MM.1S (cell line): ENCODE results near the gene MATN3.
A peak's percentile ranks its signal among the peaks of the same experiment; 100 is the strongest.

ENCODE experiments used
- DNase-seq: peaks from one replicate; pipeline ENCODE4 v3.0.0-alpha.2; 2015
- H2AFZ ChIP-seq: fragments of 300-600 bp; sonication (generic); 2 replicates; pipeline ENCODE4 v1.6.0; 2016; ENCODE audit warnings: antibody characterized with exemption, low read length
- H3F3A ChIP-seq: fragments of 300-600 bp; sonication (generic); 2 replicates; pipeline ENCODE4 v1.6.1; 2016; ENCODE audit warnings: mild to moderate bottlenecking, antibody characterized with exemption, low read length, moderate library complexity, mixed read lengths; ENCODE audit not compliant: insufficient read depth
- H3K27ac ChIP-seq: fragments of 300-600 bp; sonication (generic); 2 replicates; pipeline ENCODE4 v1.5.1; 2016; ENCODE audit warnings: mild to moderate bottlenecking, low read length
- H3K27me3 ChIP-seq: fragments of 300-600 bp; sonication (generic); replicated peaks from 2 replicates; pipeline ENCODE4 v1.6.0; 2016; ENCODE audit warnings: low read length; ENCODE audit not compliant: insufficient read depth
- H3K36me3 ChIP-seq: fragments of 300-600 bp; sonication (generic); replicated peaks from 2 replicates; pipeline ENCODE4 v1.6.1; 2016; ENCODE audit warnings: mild to moderate bottlenecking, low read length, mixed read lengths; ENCODE audit not compliant: insufficient read depth
- H3K4me1 ChIP-seq: fragments of 300-600 bp; sonication (generic); 2 replicates; pipeline ENCODE4 v1.6.1; 2016; ENCODE audit warnings: low read length, mixed read lengths
- H3K4me2 ChIP-seq: fragments of 300-600 bp; sonication (generic); 2 replicates; pipeline ENCODE4 v1.6.0; 2016; ENCODE audit warnings: low read depth, low read length
- H3K4me3 ChIP-seq: fragments of 300-600 bp; sonication (generic); 2 replicates; pipeline ENCODE4 v1.5.1; 2016; ENCODE audit warnings: low read length, mixed read lengths
- H3K79me2 ChIP-seq: fragments of 300-600 bp; sonication (generic); 2 replicates; pipeline ENCODE4 v1.6.1; 2016; ENCODE audit warnings: mixed run types, low read length, mixed read lengths
- H3K9ac ChIP-seq: fragments of 300-600 bp; sonication (generic); 2 replicates; pipeline ENCODE4 v1.6.1; 2016; ENCODE audit warnings: low read length, mixed read lengths
- H3K9me2 ChIP-seq: fragments of 300-600 bp; sonication (generic); replicated peaks from 2 replicates; pipeline ENCODE4 v1.6.1; 2016; ENCODE audit warnings: mild to moderate bottlenecking, low read length, mixed read lengths; ENCODE audit not compliant: insufficient read depth
- H3K9me3 ChIP-seq: fragments of 300-600 bp; sonication (generic); replicated peaks from 2 replicates; pipeline ENCODE4 v1.6.1; 2016; ENCODE audit warnings: mild to moderate bottlenecking, low read length, mixed read lengths; ENCODE audit not compliant: insufficient read depth
- H4K20me1 ChIP-seq: fragments of 300-600 bp; sonication (generic); 2 replicates; pipeline ENCODE4 v1.6.1; 2016; ENCODE audit warnings: mild to moderate bottlenecking, low read length, moderate library complexity, mixed read lengths; ENCODE audit not compliant: insufficient read depth
- EZH2 ChIP-seq: fragments of 300-600 bp; sonication (generic); optimal IDR thresholded peaks from 2 replicates; pipeline ENCODE3; 2017; ENCODE audit warnings: low read depth, mild to moderate bottlenecking, antibody characterized with exemption, low read length, mixed read lengths
- EZH2phosphoT487 ChIP-seq: fragments of 300-600 bp; sonication (generic); IDR thresholded peaks from 2 replicates; pipeline ENCODE4 v1.6.1; 2018; ENCODE audit warnings: antibody characterized with exemption, low read length
- TF ChIP-seq, protein P1 (sequence below): fragments of 300-600 bp; sonication (generic); IDR thresholded peaks from 2 replicates; pipeline ENCODE4 v1.5.1; 2016; ENCODE audit warnings: antibody characterized with exemption, low read length, mixed read lengths

MATN3 gene

DNA sequence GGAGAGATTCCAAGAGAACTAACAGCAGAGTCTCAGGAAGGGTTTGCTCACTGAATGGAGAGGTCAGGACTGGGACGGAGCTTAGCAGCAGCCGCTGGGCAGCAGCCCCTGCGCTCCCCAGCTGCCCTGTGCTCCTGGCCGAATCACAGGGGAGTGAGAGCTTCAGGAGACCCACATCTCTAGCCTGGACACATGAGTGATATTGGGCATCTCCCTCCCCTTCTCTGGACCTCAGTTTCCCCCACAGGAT, 511 bp downstream of the MATN3 start:
- Histone ChIP-seq H3K9me3 (no peaks in the 10 kb centered on the region), H3K27me3 (peaks cover 32% of the 10 kb centered on the region), H4K20me1 (no peaks in the 10 kb centered on the region), H3K4me2 (peak overlapping the region; percentile 82; the same call in 1 of the 2 replicates), H2AFZ (0 out of 2 replicates have a peak overlapping the region, but pooled peaks have one; percentile 41), H3K9ac (no peak overlapping the region), H3K4me3 (peak overlapping the region; percentile 32; the same call in 1 of the 2 replicates), H3K79me2 (no peaks in the 10 kb centered on the region), H3K4me1 (no peaks in the 10 kb centered on the region), H3K9me2 (no peaks in the 10 kb centered on the region), H3K27ac (no peak overlapping the region), H3F3A (no peaks in the 10 kb centered on the region), H3K36me3 (no peaks in the 10 kb centered on the region)
- no peak for DNase-seq
- TF ChIP-seq EZH2phosphoT487, result no peak
- TF ChIP-seq, protein P1, sequence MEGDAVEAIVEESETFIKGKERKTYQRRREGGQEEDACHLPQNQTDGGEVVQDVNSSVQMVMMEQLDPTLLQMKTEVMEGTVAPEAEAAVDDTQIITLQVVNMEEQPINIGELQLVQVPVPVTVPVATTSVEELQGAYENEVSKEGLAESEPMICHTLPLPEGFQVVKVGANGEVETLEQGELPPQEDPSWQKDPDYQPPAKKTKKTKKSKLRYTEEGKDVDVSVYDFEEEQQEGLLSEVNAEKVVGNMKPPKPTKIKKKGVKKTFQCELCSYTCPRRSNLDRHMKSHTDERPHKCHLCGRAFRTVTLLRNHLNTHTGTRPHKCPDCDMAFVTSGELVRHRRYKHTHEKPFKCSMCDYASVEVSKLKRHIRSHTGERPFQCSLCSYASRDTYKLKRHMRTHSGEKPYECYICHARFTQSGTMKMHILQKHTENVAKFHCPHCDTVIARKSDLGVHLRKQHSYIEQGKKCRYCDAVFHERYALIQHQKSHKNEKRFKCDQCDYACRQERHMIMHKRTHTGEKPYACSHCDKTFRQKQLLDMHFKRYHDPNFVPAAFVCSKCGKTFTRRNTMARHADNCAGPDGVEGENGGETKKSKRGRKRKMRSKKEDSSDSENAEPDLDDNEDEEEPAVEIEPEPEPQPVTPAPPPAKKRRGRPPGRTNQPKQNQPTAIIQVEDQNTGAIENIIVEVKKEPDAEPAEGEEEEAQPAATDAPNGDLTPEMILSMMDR, result no peak
- TF ChIP-seq EZH2, result no peak

DNA sequence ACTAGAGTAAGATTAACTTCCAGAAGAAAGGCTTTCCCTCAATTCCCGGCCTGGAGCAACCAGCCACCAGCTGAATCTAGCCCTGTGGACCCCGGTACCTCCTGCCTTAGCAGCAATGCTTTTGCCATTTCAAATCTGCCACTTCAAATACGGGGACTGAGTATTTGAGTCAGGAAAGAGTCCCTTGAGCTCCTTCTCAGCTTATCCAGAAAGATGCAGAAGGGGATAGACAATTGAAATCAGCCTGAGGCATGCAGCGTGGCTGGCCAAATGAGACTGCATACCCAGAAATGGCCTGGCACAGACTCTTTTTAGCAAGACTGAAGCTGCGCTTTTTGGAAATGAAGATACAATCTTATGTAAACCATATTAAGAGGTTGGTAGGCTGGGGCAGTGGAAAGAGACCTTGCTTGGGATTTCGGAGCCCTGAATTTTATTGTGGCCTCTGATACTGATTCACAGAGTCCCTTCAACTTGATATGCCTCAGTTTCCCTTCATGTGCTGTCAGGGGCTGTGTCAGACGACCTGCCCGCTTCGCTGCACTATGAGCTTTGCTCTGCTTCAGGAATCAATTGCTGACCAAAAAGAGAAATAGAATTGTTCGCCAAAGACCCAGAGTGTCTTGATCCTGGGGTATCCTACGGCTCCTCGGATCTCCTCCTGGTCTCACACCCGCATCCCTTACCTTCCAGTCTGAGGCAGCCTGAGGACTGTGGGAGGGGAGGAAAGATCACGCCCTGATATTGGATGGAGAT, 1.0 kb downstream of the MATN3 start:
- Histone ChIP-seq H3K4me3 (no peak overlapping the region), H3K27ac (no peak overlapping the region), H3K9me2 (no peaks in the 10 kb centered on the region), H4K20me1 (no peaks in the 10 kb centered on the region), H3K4me1 (no peaks in the 10 kb centered on the region), H3K4me2 (no peak overlapping the region; the same call in 1 of the 2 replicates), H2AFZ (0 out of 2 replicates have a peak overlapping the region, but pooled peaks have one; percentile 41), H3K9ac (no peak overlapping the region), H3K79me2 (no peaks in the 10 kb centered on the region), H3K36me3 (no peaks in the 10 kb centered on the region), H3F3A (no peaks in the 10 kb centered on the region), H3K27me3 (peaks cover 32% of the 10 kb centered on the region), H3K9me3 (no peaks in the 10 kb centered on the region)
- TF ChIP-seq EZH2phosphoT487 (no peak), EZH2 (no peak)
- TF ChIP-seq, protein P1, result no peak
- no peak for DNase-seq

DNA sequence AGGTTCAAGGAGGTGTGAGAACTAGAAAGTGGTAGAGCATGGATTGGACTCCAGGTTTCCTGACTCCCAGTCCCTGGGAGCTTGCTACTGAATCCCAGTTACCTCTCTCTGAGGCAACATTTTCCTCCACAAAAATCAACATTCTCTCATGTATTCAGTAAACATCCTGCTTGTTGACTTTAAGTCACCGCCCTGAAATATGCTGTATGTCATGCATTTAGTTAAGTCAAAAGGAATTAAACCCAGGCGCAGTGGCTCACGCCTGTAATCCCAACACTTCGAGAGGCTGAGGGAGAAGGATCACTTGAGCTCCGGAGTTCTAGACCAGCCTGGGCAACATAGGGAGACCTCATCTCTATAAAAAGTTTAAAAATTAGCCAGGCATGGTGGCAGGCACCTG, 3.8 kb downstream of the MATN3 start:
- DNase-seq, result no peak
- H3K4me2 ChIP-seq, result no peak overlapping the region
- no peaks in the 10 kb centered on the region for H3F3A ChIP-seq
- H3K9me3 ChIP-seq, result no peaks in the 10 kb centered on the region
- no peaks in the 10 kb centered on the region for H4K20me1 ChIP-seq
- H3K79me2 ChIP-seq, result no peaks in the 10 kb centered on the region
- TF ChIP-seq, protein P1, result no peak
- no peak for TF ChIP-seq EZH2
- no peak for TF ChIP-seq EZH2phosphoT487
- H3K4me1 ChIP-seq, result no peaks in the 10 kb centered on the region
- no peaks in the 10 kb centered on the region for H3K36me3 ChIP-seq
- H3K9ac ChIP-seq, result no peak overlapping the region
- H3K27me3 ChIP-seq, result peaks cover 29% of the 10 kb centered on the region
- H3K27ac ChIP-seq, result no peak overlapping the region
- H2AFZ ChIP-seq, result no peak overlapping the region
- H3K4me3 ChIP-seq, result no peak overlapping the region
- no peaks in the 10 kb centered on the region for H3K9me2 ChIP-seq
